Measurements from ENCODE around the gene EPS15.

EPS15 gene

DNA sequence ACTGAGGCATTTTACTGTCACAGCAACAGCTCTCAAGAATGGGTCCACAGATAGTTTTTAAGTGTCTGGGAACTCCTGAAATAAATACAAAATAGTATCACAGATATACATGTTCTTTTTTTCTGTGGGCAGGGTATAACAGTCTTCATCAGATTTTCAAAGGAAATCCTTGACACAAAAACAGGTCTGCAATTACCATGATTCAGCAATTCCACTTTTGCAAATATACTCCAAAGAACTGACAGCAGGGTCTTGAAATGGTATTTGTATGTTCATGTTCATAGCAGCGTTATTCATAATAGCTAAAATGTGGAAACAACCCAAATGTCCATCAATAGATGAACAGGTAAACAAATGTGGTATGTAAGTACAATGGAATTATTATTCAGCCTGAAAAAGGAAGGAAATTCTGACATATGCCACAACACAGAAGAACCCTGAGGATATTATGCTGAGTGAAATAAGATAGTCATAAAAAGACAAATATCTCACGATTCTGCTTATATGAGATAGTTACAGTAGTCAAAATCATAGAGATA, 85.0 kb downstream of the EPS15 start:
- Histone ChIP-seq H3K9me3 (ENCODE audit: control insufficient read depth, low read length) (no peaks in the 10 kb centered on the region), H3K36me3 (ENCODE audit: control insufficient read depth, insufficient read depth, low read length) (no peaks in the 10 kb centered on the region), H3K4me3 (ENCODE audit: insufficient read depth, low read depth, low read length) (no peak overlapping the region), H3K4me1 (ENCODE audit: control insufficient read depth, insufficient read depth, low read length) (no peaks in the 10 kb centered on the region), H3K27ac (ENCODE audit: insufficient read depth, low read depth, low read length, poor library complexity, severe bottlenecking) (no peak overlapping the region), H3K27me3 (ENCODE audit: control insufficient read depth, insufficient read depth, low read length, poor library complexity, severe bottlenecking) (no peaks in the 10 kb centered on the region)
- WGBS, 2 experiments: 88 to 100% methylated on average over 1 to 2 of the region's 2 CpGs

- Histone ChIP-seq H3K4me3 (ENCODE audit: insufficient read depth, low read depth, low read length) (no peak overlapping the region), H3K36me3 (ENCODE audit: control insufficient read depth, insufficient read depth, low read length) (no peaks in the 10 kb centered on the region), H3K9me3 (ENCODE audit: control insufficient read depth, low read length) (no peaks in the 10 kb centered on the region), H3K27ac (ENCODE audit: insufficient read depth, low read depth, low read length, poor library complexity, severe bottlenecking) (no peak overlapping the region), H3K4me1 (ENCODE audit: control insufficient read depth, insufficient read depth, low read length) (no peaks in the 10 kb centered on the region), H3K27me3 (ENCODE audit: control insufficient read depth, insufficient read depth, low read length, poor library complexity, severe bottlenecking) (no peaks in the 10 kb centered on the region)
- WGBS, 2 experiments: 95 to 100% methylated on average over 4 of the region's 4 CpGs
Measured at GRCh38 chr1:51433269-51433971, 85.6 kb downstream of the EPS15 start.

DNA sequence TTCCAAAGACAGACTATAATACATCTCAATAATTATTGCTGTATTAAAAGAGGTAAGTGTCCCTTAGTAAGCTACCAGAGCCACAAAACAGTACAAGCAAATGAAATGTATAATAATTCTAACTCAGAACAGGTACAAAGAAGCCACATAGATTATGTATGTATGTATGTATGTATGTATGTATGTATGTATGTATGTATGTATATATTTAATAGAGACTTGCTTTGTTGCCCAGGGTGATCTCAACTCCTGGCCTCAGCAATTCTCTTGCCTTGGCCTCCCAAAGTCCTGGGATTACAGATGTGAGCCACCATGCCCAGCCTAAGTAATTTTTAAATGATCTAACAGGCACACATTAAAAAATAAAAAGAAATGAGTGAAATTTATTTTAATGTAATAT, 86.9 kb downstream of the EPS15 start:
- H3K27me3 ChIP-seq (ENCODE audit: control insufficient read depth, insufficient read depth, low read length, poor library complexity, severe bottlenecking): no peaks in the 10 kb centered on the region
- no peaks in the 10 kb centered on the region for H3K4me1 ChIP-seq (ENCODE audit: control insufficient read depth, insufficient read depth, low read length)
- no peaks in the 10 kb centered on the region for H3K9me3 ChIP-seq (ENCODE audit: control insufficient read depth, low read length)
- H3K36me3 ChIP-seq (ENCODE audit: control insufficient read depth, insufficient read depth, low read length): no peaks in the 10 kb centered on the region
- no peak overlapping the region for H3K4me3 ChIP-seq (ENCODE audit: insufficient read depth, low read depth, low read length)
- no peak overlapping the region for H3K27ac ChIP-seq (ENCODE audit: insufficient read depth, low read depth, low read length, poor library complexity, severe bottlenecking)

- H3K9me3 ChIP-seq (ENCODE audit: control insufficient read depth, low read length): no peaks in the 10 kb centered on the region
- H3K27me3 ChIP-seq (ENCODE audit: control insufficient read depth, insufficient read depth, low read length, poor library complexity, severe bottlenecking): no peaks in the 10 kb centered on the region
- WGBS, 2 experiments: 92 to 100% methylated on average over 1 of the region's 1 CpG
- no peak overlapping the region for H3K4me3 ChIP-seq (ENCODE audit: insufficient read depth, low read depth, low read length)
- H3K27ac ChIP-seq (ENCODE audit: insufficient read depth, low read depth, low read length, poor library complexity, severe bottlenecking): no peak overlapping the region
- no peaks in the 10 kb centered on the region for H3K36me3 ChIP-seq (ENCODE audit: control insufficient read depth, insufficient read depth, low read length)
- H3K4me1 ChIP-seq (ENCODE audit: control insufficient read depth, insufficient read depth, low read length): no peaks in the 10 kb centered on the region
Measured at GRCh38 chr1:51427438-51427837, 91.6 kb downstream of the EPS15 start.

- 93 to 95% methylated on average over 3 of the region's 3 CpGs for WGBS, 2 experiments
Measured at GRCh38 chr1:51425955-51426354, 93.1 kb downstream of the EPS15 start.

GRCh38 chr1:51425273-51425672, 93.8 kb downstream of the EPS15 start:
- 88 to 100% methylated on average over 1 of the region's 1 CpG for WGBS, 2 experiments
- no peak overlapping the region for H3K27ac ChIP-seq (ENCODE audit: insufficient read depth, low read depth, low read length, poor library complexity, severe bottlenecking)
- no peak overlapping the region for H3K4me3 ChIP-seq (ENCODE audit: insufficient read depth, low read depth, low read length)
- H3K9me3 ChIP-seq (ENCODE audit: control insufficient read depth, low read length): no peaks in the 10 kb centered on the region
- no peaks in the 10 kb centered on the region for H3K36me3 ChIP-seq (ENCODE audit: control insufficient read depth, insufficient read depth, low read length)
- no peaks in the 10 kb centered on the region for H3K27me3 ChIP-seq (ENCODE audit: control insufficient read depth, insufficient read depth, low read length, poor library complexity, severe bottlenecking)
- no peaks in the 10 kb centered on the region for H3K4me1 ChIP-seq (ENCODE audit: control insufficient read depth, insufficient read depth, low read length)

More at GRCh38 chr1:51425955-51426354, 93.1 kb downstream of the EPS15 start:
- no peak overlapping the region for H3K4me3 ChIP-seq (ENCODE audit: insufficient read depth, low read depth, low read length)
- H3K9me3 ChIP-seq (ENCODE audit: control insufficient read depth, low read length): no peaks in the 10 kb centered on the region
- H3K4me1 ChIP-seq (ENCODE audit: control insufficient read depth, insufficient read depth, low read length): no peaks in the 10 kb centered on the region
- no peaks in the 10 kb centered on the region for H3K27me3 ChIP-seq (ENCODE audit: control insufficient read depth, insufficient read depth, low read length, poor library complexity, severe bottlenecking)
- no peaks in the 10 kb centered on the region for H3K36me3 ChIP-seq (ENCODE audit: control insufficient read depth, insufficient read depth, low read length)
- H3K27ac ChIP-seq (ENCODE audit: insufficient read depth, low read depth, low read length, poor library complexity, severe bottlenecking): no peak overlapping the region

- Histone ChIP-seq H3K4me3 (ENCODE audit: insufficient read depth, low read depth, low read length) (no peak overlapping the region), H3K27ac (ENCODE audit: insufficient read depth, low read depth, low read length, poor library complexity, severe bottlenecking) (no peak overlapping the region), H3K9me3 (ENCODE audit: control insufficient read depth, low read length) (no peaks in the 10 kb centered on the region), H3K36me3 (ENCODE audit: control insufficient read depth, insufficient read depth, low read length) (no peaks in the 10 kb centered on the region), H3K27me3 (ENCODE audit: control insufficient read depth, insufficient read depth, low read length, poor library complexity, severe bottlenecking) (no peaks in the 10 kb centered on the region), H3K4me1 (ENCODE audit: control insufficient read depth, insufficient read depth, low read length) (no peaks in the 10 kb centered on the region)
- WGBS, 2 experiments: 44 to 47% methylated on average over 7 of the region's 7 CpGs
Measured at GRCh38 chr1:51423073-51423821, 95.8 kb downstream of the EPS15 start.

GRCh38 chr1:51422367-51423072, 96.5 kb downstream of the EPS15 start:
- H3K36me3 ChIP-seq (ENCODE audit: control insufficient read depth, insufficient read depth, low read length): no peaks in the 10 kb centered on the region
- H3K4me3 ChIP-seq (ENCODE audit: insufficient read depth, low read depth, low read length): no peak overlapping the region
- WGBS, 2 experiments: 71 to 77% methylated on average over 8 of the region's 8 CpGs
- no peaks in the 10 kb centered on the region for H3K4me1 ChIP-seq (ENCODE audit: control insufficient read depth, insufficient read depth, low read length)
- no peaks in the 10 kb centered on the region for H3K9me3 ChIP-seq (ENCODE audit: control insufficient read depth, low read length)
- H3K27ac ChIP-seq (ENCODE audit: insufficient read depth, low read depth, low read length, poor library complexity, severe bottlenecking): peak overlapping the region; percentile 48
- H3K27me3 ChIP-seq (ENCODE audit: control insufficient read depth, insufficient read depth, low read length, poor library complexity, severe bottlenecking): no peaks in the 10 kb centered on the region

DNA sequence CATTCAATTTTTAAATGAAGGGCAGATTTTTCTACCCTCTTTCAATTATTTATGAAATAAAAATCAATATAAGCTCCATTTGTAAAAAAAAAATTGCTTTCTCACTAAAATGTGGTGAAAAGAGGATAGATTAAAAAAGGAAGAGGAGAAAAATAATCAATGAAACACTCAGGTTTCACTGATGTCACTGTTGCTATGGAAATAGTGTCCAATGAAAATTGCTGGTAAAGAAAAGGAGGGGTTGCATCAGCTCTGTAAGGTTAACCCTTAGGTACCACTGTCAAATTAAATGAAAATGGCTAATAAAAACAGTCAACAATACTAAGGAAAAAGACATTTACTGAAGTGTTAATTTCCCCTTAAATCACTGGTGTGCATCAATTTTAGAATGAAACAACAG, 97.1 kb downstream of the EPS15 start:
- Histone ChIP-seq H3K27ac (ENCODE audit: insufficient read depth, low read depth, low read length, poor library complexity, severe bottlenecking) (peak overlapping the region; percentile 48), H3K4me1 (ENCODE audit: control insufficient read depth, insufficient read depth, low read length) (no peaks in the 10 kb centered on the region), H3K27me3 (ENCODE audit: control insufficient read depth, insufficient read depth, low read length, poor library complexity, severe bottlenecking) (no peaks in the 10 kb centered on the region), H3K4me3 (ENCODE audit: insufficient read depth, low read depth, low read length) (peak overlapping the region; percentile 37), H3K9me3 (ENCODE audit: control insufficient read depth, low read length) (no peaks in the 10 kb centered on the region), H3K36me3 (ENCODE audit: control insufficient read depth, insufficient read depth, low read length) (no peaks in the 10 kb centered on the region)
